Esophagus muscularis mucosa (tissue), 4 donors: ENCODE results near the gene ZNF81. TPM values are rescaled to one million over a fixed set of nuclear protein-coding genes. Genes with fewer than 3 reads are reported as not detected.
"Not testable (repeated sequence)": the region's sequence is repeated elsewhere in the genome, so short reads cannot be mapped to it uniquely, and the experiment has no call there.

Experiments used
- DNase-seq: peaks from one replicate; pipeline ENCODE4 v3.0.0-alpha.2; 2017; ENCODE audit errors: extremely low spot score
- H3K27ac ChIP-seq, 4 donors: fragments of 200-600 bp; sonication (generic); replicated peaks in 1 of 4; 1 replicate in 3 of 4; 2 replicates in 1 of 4; pipeline ENCODE4 v1.5.1; 2016 to 2019; ENCODE audit warnings: mild to moderate bottlenecking in 1 of 4
- H3K27me3 ChIP-seq, 4 donors: fragments of 200-600 bp; sonication (generic); one replicate each; pipeline versions ENCODE4 v1.5.1 to v1.6.0; 2016 to 2019
- H3K36me3 ChIP-seq, 4 donors: fragments of 200-600 bp; sonication (generic); one replicate each; pipeline ENCODE4 v1.5.1; 2016 to 2019
- H3K4me1 ChIP-seq, 4 donors: fragments of 200-600 bp; sonication (generic); one replicate each; pipeline ENCODE4 v1.5.1; 2016 to 2019
- H3K4me3 ChIP-seq, 4 donors: fragments of 200-600 bp; sonication (generic); 1 replicate in 2 of 4; 2 replicates in 2 of 4; pipeline ENCODE4 v1.5.1; 2016 to 2019; ENCODE audit warnings: mild to moderate bottlenecking in 4 of 4, moderate library complexity in 1 of 4
- H3K9me3 ChIP-seq, 4 donors: fragments of 200-600 bp; sonication (generic); 1 replicate in 3 of 4; 2 replicates in 1 of 4; pipeline ENCODE4 v1.5.1; 2016 to 2019
- EP300 ChIP-seq: sonication (generic); formaldehyde crosslinking; IDR thresholded peaks from one replicate; pipeline ENCODE4 v1.6.1; 2017; ENCODE audit warnings: antibody characterized with exemption
- POLR2A ChIP-seq: fragments of 450-650 bp; IDR thresholded peaks from one replicate; pipeline ENCODE4 v1.6.1; 2017; ENCODE audit warnings: antibody characterized with exemption, moderate library complexity, mild to moderate bottlenecking, low read depth
- POLR2AphosphoS5 ChIP-seq, 2 donors: sonication (generic); formaldehyde crosslinking; IDR thresholded peaks; one replicate each; pipeline ENCODE4 v1.6.1; 2017; ENCODE audit warnings: antibody characterized with exemption in 2 of 2
- WGBS: methylation state at CpG from one replicate; pipeline ENCODE4 v1.1.5; 2018; 5-methylcytosine and 5-hydroxymethylcytosine counted together
- intact Hi-C: fragments of 100-400 bp; cut with DNase I; formaldehyde crosslinking; loops from one replicate; pipeline ENCODE4 v1.15.1; 2023
- total RNA-seq, 4 donors: library from RNA; depleted of rRNA; stranded (reverse); fragments of >200 nt; gene quantifications; one replicate each; pipeline versions ENCODE4 v1.1.0 to v1.2.1, GENCODE V29; 2016
- TF ChIP-seq, protein P1 (sequence below), 3 experiments: fragments of 200-600 bp in 2 of 3; fragments of 450-650 bp in 1 of 3; sonication (generic) in 2 of 3; IDR thresholded peaks; one replicate each; pipeline ENCODE4 v1.5.1; 2017 to 2019; ENCODE audit warnings: antibody characterized with exemption in 3 of 3, mild to moderate bottlenecking in 2 of 3, moderate library complexity in 1 of 3

ZNF81 gene
- total RNA-seq, 4 donors from 2014 or later: 4.8 to 12.6 (median 5.5) TPM

- Histone ChIP-seq H3K27ac (no peak overlapping the region), H3K4me3 (no peak overlapping the region), H3K9me3 (no peaks in the 10 kb centered on the region), H3K27me3 (no peaks in the 10 kb centered on the region), H3K4me1 (no peaks in the 10 kb centered on the region), H3K36me3 (no peaks in the 10 kb centered on the region)
- WGBS: 83% methylated on average over 9 of the region's 9 CpGs
- intact Hi-C loops: no loop called here
- DNase-seq: no peak
- TF ChIP-seq, protein P1, sequence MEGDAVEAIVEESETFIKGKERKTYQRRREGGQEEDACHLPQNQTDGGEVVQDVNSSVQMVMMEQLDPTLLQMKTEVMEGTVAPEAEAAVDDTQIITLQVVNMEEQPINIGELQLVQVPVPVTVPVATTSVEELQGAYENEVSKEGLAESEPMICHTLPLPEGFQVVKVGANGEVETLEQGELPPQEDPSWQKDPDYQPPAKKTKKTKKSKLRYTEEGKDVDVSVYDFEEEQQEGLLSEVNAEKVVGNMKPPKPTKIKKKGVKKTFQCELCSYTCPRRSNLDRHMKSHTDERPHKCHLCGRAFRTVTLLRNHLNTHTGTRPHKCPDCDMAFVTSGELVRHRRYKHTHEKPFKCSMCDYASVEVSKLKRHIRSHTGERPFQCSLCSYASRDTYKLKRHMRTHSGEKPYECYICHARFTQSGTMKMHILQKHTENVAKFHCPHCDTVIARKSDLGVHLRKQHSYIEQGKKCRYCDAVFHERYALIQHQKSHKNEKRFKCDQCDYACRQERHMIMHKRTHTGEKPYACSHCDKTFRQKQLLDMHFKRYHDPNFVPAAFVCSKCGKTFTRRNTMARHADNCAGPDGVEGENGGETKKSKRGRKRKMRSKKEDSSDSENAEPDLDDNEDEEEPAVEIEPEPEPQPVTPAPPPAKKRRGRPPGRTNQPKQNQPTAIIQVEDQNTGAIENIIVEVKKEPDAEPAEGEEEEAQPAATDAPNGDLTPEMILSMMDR (IDR thresholded peaks at IDR 0.05): no peak
- no peak for TF ChIP-seq POLR2A
- no peak for TF ChIP-seq EP300
- TF ChIP-seq POLR2AphosphoS5 (IDR thresholded peaks at IDR 0.05): no peak
Measured at GRCh38 chrX:47804315-47804714, 32.4 kb upstream of the ZNF81 start.

DNA sequence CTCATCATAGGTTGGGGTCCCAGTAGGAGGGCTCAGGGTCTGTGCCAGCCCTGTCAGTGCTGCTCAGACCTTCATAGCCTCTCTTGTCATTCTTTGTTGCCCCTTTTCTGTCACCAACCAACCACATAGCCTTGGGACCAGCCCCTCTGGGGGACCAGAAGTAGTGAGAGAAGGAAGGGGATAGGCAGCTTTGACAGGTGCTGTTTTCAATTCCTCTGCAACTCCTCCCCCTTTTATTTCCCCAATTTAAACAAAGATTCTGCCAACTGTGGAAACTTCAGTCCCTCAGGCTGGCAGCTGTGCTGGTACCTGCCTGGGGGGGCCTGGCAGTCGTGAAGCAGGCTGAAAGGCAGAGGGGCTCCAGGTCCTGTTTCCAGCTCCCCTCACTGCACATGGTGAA, 30.9 kb upstream of the ZNF81 start:
- H3K27me3 ChIP-seq, H3K36me3 ChIP-seq, H3K27ac ChIP-seq, H3K9me3 ChIP-seq, intact Hi-C loops, H3K4me1 ChIP-seq, H3K4me3 ChIP-seq, DNase-seq: not testable (repeated sequence)
- 18% methylated on average over 1 of the region's 1 CpG for WGBS

GRCh38 chrX:47806415-47807271, 30.1 kb upstream of the ZNF81 start:
- DNase-seq, intact Hi-C loops, H3K36me3 ChIP-seq, H3K9me3 ChIP-seq, H3K4me3 ChIP-seq, H3K27me3 ChIP-seq, H3K4me1 ChIP-seq, H3K27ac ChIP-seq: not testable (repeated sequence)
- WGBS: 78% methylated on average over 6 of the region's 14 CpGs

DNA sequence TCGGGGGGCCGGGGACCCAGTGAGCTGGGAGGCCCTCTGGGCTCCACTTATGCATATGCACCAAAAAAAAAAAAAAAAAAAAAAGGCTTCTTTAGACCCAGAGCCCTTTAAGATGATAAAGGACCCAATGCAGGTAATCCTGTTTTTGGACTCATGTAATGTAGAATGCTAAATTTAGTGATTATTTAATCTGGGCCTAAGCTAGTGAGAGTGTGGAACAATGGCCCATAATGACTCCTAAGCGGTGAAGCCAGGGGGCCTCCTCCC, 29.5 kb upstream of the ZNF81 start:
- H3K36me3 ChIP-seq, intact Hi-C loops, DNase-seq, H3K4me3 ChIP-seq, H3K9me3 ChIP-seq, H3K27me3 ChIP-seq, H3K4me1 ChIP-seq, H3K27ac ChIP-seq: not testable (repeated sequence)
- WGBS: 56% methylated on average over 3 of the region's 3 CpGs

- no peak overlapping the region for H3K27ac ChIP-seq
- no peaks in the 10 kb centered on the region for H3K27me3 ChIP-seq
- DNase-seq: no peak
- H3K36me3 ChIP-seq: no peaks in the 10 kb centered on the region
- intact Hi-C loops: no loop called here
- no peaks in the 10 kb centered on the region for H3K4me1 ChIP-seq
- no peaks in the 10 kb centered on the region for H3K9me3 ChIP-seq
- H3K4me3 ChIP-seq: no peak overlapping the region
- TF ChIP-seq, protein P1 (IDR thresholded peaks at IDR 0.05): no peak
- TF ChIP-seq POLR2AphosphoS5 (IDR thresholded peaks at IDR 0.05) (no peak), POLR2A (no peak), EP300 (no peak)
- WGBS: 60% methylated on average over 10 of the region's 12 CpGs
Measured at GRCh38 chrX:47807548-47807947, 29.2 kb upstream of the ZNF81 start.

DNA sequence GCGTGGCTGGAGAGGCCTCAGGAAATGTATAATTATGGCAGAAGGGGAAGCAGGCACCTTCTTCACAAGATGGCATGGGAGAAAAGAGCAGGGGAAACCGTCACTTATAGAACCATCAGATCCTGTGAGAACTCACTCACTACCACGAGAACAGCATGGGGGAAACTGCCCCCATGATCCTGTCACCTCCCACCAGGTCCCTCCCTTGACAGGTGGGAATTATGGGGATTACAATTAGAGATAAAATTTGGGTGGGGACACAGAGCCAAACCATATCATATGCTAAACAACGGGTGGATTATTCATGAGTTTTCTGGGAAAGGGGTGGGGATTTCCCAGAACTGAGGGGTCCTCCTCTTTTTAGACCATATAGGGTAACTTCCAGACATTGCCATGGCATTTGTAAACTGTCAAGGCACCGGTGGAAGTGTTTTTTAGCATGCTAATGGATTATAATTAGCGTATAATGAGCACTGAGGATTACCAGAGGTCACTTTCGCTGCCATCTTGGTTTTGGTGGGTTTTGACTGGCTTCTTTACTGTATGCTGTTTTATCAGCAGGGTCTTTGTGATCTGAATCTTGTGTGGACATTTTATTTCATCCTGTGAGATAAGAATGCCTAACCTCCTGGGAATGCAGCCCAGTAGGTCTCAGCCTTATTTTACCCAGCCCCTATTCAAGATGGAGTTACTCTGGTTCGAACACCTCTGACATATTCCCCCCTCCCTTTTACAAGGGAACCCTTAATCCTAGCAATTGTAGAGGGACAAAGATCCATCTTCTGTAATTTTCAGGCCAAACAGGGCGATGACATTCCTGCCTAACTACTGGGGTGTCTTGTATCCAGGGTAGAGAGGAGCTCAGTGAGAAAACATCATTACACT, 27.6 kb upstream of the ZNF81 start:
- intact Hi-C loops: no loop called here
- H3K4me3 ChIP-seq: no peak overlapping the region
- H3K9me3 ChIP-seq: no peaks in the 10 kb centered on the region
- DNase-seq: no peak
- no peak for TF ChIP-seq POLR2AphosphoS5 (IDR thresholded peaks at IDR 0.05)
- H3K27ac ChIP-seq: no peak overlapping the region
- WGBS: 53% methylated on average over 9 of the region's 9 CpGs
- H3K36me3 ChIP-seq: no peaks in the 10 kb centered on the region
- H3K4me1 ChIP-seq: no peaks in the 10 kb centered on the region
- H3K27me3 ChIP-seq: no peaks in the 10 kb centered on the region
